GM10266 (cell line): ENCODE measurements around the gene SCFD2.

Experiments
- DNase-seq: peaks from one replicate; pipeline ENCODE4 v3.0.0; 2012; ENCODE audit errors: extremely low spot score
- TF ChIP-seq, protein P1 (sequence below): IDR thresholded peaks from 2 replicates; pipeline ENCODE4 v1.5.1; 2012; ENCODE audit warnings: mild to moderate bottlenecking, low read depth; ENCODE audit not compliant: control insufficient read depth, insufficient read depth; ENCODE audit errors: missing control alignments

Gene SCFD2

DNA sequence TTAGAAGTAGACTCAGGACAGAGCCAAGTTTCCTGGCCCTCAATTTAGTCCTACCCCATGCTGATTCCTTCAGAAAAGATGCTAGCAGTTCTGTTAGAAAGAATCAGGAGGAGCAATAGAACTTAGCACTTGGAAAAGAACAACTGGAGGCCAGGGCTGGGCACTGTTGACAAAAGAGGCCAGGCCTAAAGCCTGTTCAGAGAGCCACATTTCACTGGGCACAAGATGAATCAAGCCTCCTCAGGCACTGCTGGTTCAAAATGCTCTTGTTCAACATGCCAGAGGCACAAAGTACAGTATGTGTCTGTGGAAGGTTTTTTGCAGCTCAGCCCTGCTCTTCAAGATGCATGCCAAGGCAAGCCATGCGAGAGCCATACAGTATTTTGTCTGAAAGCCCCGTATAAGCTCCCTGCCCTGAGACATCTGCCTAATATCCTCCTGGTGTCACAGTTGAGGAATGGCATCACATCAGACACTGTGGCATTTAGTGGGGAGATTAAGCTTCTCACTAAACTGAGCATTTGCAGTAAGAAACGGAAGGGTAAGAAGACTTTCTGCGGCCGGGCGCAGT lies 450.0 kb downstream of the SCFD2 start:
- TF ChIP-seq, protein P1, sequence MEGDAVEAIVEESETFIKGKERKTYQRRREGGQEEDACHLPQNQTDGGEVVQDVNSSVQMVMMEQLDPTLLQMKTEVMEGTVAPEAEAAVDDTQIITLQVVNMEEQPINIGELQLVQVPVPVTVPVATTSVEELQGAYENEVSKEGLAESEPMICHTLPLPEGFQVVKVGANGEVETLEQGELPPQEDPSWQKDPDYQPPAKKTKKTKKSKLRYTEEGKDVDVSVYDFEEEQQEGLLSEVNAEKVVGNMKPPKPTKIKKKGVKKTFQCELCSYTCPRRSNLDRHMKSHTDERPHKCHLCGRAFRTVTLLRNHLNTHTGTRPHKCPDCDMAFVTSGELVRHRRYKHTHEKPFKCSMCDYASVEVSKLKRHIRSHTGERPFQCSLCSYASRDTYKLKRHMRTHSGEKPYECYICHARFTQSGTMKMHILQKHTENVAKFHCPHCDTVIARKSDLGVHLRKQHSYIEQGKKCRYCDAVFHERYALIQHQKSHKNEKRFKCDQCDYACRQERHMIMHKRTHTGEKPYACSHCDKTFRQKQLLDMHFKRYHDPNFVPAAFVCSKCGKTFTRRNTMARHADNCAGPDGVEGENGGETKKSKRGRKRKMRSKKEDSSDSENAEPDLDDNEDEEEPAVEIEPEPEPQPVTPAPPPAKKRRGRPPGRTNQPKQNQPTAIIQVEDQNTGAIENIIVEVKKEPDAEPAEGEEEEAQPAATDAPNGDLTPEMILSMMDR = no peak
- DNase-seq = no peak

DNA sequence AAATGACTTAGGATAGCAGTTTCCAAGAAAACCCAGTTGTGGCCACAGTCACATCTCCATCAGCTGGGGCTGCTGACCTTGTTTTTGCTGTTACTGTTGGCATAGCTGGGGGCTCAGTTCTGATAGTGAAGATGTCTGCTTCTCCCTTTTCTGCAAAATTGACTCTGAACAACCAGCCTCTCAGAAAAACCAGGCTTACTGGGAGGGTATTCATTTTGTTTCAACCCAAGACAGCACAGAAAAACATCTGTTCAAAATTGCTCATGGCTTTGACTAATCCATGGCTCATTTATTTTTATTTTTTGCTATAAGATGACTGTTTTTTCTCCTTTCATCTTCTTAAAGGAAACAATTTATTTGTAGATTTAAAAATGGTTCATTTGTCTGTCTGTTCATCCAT lies 450.7 kb downstream of the SCFD2 start:
- TF ChIP-seq, protein P1 = no peak

DNA sequence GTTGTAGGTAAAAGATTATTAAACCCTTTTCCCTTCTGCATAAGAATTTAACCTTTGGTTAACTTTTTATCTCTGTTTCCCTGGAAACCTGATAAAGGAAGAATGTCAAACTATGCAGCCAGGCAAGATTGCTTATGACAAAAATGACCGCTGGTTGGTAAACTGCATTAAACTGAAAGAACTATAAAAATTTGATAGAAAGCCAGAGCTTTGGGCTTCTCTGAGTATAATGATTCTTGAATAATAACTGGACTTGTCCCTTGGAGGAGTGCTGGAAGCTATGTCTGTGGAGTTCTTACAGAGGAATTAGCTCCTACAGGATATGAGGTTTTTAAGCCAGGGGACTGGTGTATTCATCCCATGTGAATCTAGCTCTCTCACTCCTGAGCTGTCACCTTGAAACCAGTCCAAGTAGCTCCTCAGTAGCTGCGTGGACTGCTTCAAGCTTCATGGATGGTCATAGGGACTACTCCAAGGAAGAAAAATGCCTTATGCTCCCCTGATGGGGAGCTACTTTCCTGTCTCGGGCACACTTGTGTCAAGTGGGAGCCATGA lies 451.7 kb downstream of the SCFD2 start:
- DNase-seq = no peak
- TF ChIP-seq, protein P1 = no peak

More for the DNA sequence above, 450.7 kb downstream of the SCFD2 start:
- DNase-seq = no peak

DNA sequence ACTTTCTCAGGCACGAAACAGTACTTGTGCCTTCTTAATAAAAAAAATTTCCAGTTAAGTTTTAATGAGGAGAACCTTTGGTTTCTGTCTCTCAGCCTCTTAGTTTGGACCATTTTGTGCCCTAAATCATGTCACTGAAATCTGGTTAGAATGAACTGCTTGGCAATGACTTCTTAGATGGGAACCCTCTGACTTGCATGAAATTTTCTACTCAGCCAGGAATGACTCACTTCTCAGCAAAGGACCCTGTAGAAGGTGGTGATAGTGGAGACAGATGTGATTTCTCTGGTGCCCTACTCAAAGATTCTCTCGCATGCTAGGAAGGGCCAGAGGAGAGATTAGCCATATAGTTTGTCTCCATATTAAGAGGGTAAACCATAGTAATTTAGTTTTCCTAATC lies 453.3 kb downstream of the SCFD2 start:
- TF ChIP-seq, protein P1 = no peak
- DNase-seq = no peak

DNA sequence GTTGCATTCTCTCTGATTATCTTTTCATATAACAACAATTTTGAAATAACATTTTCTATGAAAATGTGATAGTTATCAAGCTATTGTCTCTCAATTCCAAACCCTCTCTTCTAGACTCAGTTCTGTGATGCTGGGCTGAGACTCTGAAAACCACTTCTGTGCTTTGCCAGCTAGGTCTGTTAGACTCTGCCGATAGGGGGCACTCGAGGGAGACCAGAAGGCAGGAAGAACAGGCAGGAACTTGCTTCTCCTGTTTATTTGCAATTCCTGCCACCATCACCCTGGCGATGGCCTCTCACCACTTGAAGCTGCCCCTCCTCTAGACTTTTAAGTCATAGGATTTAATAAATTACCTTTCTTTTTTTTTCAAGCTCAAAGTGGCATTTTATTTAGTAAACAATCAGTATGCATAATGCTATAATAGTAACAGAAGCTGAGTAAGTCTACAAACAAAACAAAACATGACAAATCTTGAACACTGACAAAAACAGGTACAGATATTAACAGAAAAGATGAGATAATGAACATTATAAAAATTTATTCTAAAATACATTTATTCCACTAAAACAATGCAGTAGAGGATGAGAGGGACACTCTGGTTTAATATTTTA lies 454.1 kb downstream of the SCFD2 start:
- TF ChIP-seq, protein P1 = peak; percentile 73
- DNase-seq = peak; percentile 60

DNA sequence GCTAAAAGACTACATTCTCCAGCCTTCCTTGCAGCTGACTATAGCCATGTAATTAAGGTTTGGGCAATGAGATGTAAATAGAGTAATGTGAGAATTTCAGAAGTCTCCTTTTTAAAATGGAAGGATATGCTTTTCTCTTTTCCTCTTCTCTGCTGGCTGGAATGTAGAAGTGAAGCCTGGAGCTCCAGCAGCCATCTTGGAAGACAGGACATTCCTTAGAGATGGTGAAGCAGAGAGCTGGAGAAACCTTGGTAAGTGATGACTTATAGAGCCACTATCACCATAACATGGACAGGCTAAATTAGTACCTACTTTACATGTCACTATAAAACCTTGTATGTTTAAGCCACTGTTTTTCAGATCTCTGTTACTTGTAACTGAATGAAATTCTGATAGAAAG lies 455.7 kb downstream of the SCFD2 start:
- TF ChIP-seq, protein P1 = no peak
- DNase-seq = no peak

DNA sequence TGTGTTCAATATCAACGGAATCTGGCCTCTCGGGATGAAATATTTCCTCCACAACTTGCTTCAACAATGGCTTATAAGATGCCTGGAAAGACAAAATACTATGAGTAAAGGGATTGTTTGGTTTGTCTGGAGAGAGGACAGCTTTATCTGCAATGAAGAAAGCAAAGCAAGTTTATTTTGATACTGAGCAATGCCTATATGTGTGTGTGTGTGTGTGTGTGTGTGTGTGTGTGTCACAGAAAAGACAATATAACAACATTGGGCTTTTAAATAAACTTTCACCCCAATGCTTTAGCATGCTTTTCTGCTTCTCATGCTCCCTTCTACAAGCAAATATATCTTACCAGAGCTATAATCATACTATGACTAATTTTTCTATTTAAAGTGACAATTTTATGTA lies 458.4 kb downstream of the SCFD2 start:
- DNase-seq = no peak
- TF ChIP-seq, protein P1 = no peak
